WI38 (cell line): ENCODE measurements around the gene CCDC28A.

Experiments used
- H3K4me3 ChIP-seq: 2 replicates; pipeline ENCODE4 v1.5.1; 2011; ENCODE audit warnings: low read depth, mild to moderate bottlenecking, control low read depth, low read length
- CTCF ChIP-seq: IDR thresholded peaks from 2 replicates; pipeline ENCODE4 v1.5.1; 2012; ENCODE audit warnings: low read depth, mild to moderate bottlenecking, control low read depth, low read length

Gene CCDC28A

DNA sequence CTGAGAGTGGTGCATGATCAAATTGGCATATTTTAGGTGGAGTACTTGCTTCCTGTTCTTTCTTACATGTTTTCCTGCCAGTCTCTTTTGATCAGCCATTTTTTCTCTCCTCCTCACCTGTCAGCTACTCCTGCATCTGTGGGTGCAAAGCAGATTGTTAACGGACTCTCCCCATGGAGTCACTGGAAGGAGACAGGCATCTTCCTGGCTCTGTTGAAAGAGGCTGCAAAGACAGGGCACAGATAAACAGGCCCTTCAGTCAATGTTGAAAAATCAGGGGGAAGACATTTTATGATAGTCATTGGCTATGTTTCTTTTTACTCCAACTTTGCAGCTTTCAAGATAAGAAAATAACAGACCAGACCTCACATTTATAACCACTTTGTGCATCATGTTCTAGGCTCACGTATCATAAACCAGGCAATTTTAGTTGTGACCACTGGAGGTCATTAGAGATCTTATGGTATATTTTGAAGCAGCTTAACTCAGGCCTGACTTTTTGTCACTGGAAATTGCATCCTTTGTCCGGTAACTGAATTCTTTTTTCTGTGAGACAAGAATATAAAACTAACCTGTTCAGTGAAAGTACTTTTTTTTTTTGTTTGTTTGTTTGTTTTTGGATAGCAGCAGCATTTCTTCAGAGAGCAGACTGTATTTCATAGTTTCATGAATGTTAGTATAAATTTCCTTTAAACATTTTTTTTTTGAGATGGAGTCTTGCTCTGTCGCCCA, 42.4 kb downstream of the CCDC28A start:
- H3K4me3 ChIP-seq = no peak overlapping the region
- peak; percentile 50; the same call in 1 of the 2 replicates for TF ChIP-seq CTCF

DNA sequence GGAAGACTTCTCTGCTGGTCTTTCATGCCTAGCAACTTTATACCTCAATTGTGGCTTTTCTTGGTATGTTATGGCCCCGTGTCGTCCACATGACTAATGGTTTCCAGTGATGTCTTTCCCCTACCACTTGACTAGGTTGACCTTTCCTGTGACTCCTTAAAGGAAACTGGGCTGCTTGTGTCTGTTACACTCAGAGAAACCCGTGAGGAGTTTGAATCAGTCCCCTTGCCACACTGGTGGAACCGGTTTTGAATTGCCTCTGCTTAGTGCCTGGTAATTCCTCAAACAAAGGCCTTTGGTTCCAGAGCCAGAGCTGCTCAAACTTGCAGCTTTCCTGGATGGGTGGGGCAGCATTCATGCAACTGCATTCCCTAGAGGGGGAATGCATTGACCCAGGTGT, 44.2 kb downstream of the CCDC28A start:
- no peak overlapping the region for H3K4me3 ChIP-seq
- no peak for TF ChIP-seq CTCF

DNA sequence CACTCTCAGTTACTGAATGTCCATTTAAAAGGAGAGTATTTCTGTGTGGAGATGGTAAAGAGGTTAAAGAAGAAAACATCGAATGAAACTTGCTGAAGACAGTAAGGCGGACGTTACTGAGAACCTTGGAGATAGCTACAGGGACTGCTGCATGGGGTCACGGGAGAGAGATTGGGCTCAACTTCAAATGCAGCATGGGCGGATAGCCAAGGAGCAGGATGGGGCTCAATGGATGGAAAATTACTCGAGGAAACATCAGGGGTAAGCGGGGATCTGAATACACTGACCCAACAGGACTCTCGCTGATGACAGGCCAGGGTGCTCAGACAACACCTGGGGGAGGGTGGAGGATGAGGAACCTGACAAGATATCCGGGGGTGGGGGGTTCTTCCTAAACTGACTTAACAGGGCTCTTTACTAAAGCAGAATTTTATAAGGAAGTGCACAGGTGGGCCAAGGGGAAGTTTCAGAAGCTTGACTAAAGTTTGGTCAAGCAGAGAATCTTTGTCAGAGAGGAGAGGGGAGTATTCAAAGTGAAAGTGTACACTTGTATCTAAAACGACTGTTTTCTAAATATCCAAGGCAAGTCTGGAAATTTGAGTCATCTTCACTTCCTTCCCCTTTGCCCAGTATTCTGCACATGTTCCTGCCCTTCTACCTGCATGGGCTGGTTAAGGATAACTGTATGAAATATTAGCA, 45.1 kb downstream of the CCDC28A start:
- no peak overlapping the region for H3K4me3 ChIP-seq
- no peak for TF ChIP-seq CTCF

DNA sequence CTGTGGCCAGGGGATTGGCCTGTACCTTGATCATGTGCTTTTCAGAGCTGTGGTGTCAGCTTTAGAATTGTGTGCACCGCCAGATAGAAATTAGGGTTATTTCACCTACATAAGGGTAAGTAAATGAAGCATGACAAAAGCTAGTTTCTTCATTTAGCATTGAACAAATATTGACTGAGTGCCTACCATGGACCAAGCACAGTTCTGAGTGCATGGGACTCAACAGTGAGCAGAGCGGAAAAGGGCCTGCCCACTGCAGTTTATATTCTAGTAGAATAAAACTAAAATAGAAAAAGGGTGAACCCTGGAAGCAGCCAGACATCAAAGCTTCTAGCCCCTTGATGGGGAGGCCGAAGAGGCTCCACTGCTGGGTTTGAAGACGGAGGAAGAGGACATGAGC, 48.0 kb downstream of the CCDC28A start:
- no peak for TF ChIP-seq CTCF
- no peak overlapping the region for H3K4me3 ChIP-seq

DNA sequence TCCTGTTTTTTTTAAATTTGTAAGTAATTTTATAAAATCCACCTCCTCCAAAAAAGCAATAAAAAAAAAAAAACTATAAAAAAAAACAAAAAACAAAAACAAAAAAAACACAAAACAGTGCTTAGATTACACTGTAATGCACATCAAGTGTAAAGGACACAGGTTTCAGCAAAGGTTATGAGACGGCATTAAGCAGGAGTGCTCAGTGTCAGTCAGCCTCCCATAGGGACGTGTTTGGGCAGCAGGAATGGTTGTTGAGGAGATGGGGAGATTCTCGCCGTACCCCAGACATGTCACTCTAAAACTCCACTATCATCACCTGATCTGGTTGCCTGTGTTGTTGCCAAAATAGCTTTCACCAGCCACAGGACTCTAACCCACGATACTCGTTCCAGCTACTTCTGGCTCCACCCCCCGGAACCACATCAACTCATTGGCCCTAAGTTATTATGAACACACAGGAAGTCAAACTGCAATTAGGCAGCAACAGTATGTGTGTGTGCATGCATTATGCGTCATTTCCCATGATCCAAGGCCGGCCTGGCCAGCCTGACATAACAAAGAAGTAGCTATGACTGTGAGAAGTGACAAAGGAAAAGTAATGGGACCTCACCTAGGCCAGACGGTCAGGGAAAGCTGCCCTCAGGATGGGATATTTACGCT, 51.0 kb downstream of the CCDC28A start:
- H3K4me3 ChIP-seq = no peak overlapping the region
- no peak for TF ChIP-seq CTCF

- no peak for TF ChIP-seq CTCF
Observed at GRCh38 chr6:138830248-138830647, 56.7 kb downstream of the CCDC28A start.

GRCh38 chr6:138832182-138832581, 58.6 kb downstream of the CCDC28A start:
- H3K4me3 ChIP-seq = no peak overlapping the region
- no peak for TF ChIP-seq CTCF

More at GRCh38 chr6:138830248-138830647, 56.7 kb downstream of the CCDC28A start:
- no peak overlapping the region for H3K4me3 ChIP-seq
